22Rv1 (cell line): ENCODE data around the gene PCDHB12.

Experiments used
- ZFX ChIP-seq: fragments of 450-650 bp; IDR thresholded peaks from 2 replicates; pipeline ENCODE4 v1.6.1; 2017; ENCODE audit warnings: antibody characterized with exemption, borderline replicate concordance
- TF ChIP-seq, protein P1 (sequence below): fragments of 450-650 bp; IDR thresholded peaks from 2 replicates; pipeline ENCODE4 v1.5.1; 2017; ENCODE audit warnings: mild to moderate bottlenecking

- TF ChIP-seq, protein P1, sequence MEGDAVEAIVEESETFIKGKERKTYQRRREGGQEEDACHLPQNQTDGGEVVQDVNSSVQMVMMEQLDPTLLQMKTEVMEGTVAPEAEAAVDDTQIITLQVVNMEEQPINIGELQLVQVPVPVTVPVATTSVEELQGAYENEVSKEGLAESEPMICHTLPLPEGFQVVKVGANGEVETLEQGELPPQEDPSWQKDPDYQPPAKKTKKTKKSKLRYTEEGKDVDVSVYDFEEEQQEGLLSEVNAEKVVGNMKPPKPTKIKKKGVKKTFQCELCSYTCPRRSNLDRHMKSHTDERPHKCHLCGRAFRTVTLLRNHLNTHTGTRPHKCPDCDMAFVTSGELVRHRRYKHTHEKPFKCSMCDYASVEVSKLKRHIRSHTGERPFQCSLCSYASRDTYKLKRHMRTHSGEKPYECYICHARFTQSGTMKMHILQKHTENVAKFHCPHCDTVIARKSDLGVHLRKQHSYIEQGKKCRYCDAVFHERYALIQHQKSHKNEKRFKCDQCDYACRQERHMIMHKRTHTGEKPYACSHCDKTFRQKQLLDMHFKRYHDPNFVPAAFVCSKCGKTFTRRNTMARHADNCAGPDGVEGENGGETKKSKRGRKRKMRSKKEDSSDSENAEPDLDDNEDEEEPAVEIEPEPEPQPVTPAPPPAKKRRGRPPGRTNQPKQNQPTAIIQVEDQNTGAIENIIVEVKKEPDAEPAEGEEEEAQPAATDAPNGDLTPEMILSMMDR: peak; percentile 86
- no peak for TF ChIP-seq ZFX
Measured at GRCh38 chr5:141172381-141173204, 35.9 kb upstream of the PCDHB12 start, which contains the start of gene PCDHB7.
